H1 (cell line): ENCODE results near the gene PLP2. TPM values are rescaled to one million over a fixed set of nuclear protein-coding genes. Genes with fewer than 3 reads are reported as not detected.

Experiments
- CTCF ChIA-PET: fragments of 300-600 bp; sonication (Branson Sonifier 250); formaldehyde crosslinking; loops from one replicate; lab custom pipeline; 2021; ENCODE audit not compliant: partially characterized antibody; lab: Charles Lee
- POLR2A ChIA-PET: fragments of 300-600 bp; sonication (Branson Sonifier 250); formaldehyde crosslinking; loops from one replicate; lab custom pipeline; 2021; ENCODE audit warnings: inconsistent platforms; ENCODE audit not compliant: partially characterized antibody; lab: Charles Lee
- DNase-seq, 2 experiments: peaks; one replicate each; pipeline versions ENCODE4 v3.0.0 to v3.0.0-alpha.2; 2010 to 2022; ENCODE audit warnings: low spot score in 2 of 2, low read depth in 1 of 2, mixed read lengths in 1 of 2
- FAIRE-seq: peaks from 2 replicates; lab custom pipeline; 2011; peaks lifted over from hg19 to GRCh38; lab: Jason Lieb, UNC
- H2AFZ ChIP-seq: 2 replicates; pipeline ENCODE4 v1.8.1; 2012; ENCODE audit warnings: low read length, inconsistent platforms
- H2AK5ac ChIP-seq: 2 replicates; pipeline ENCODE4 v1.6.1; 2013; ENCODE audit warnings: low read depth, low read length
- H2BK120ac ChIP-seq: replicated peaks from 2 replicates; pipeline ENCODE3; 2013; ENCODE audit warnings: low read depth, low read length, inconsistent platforms
- H2BK12ac ChIP-seq: 2 replicates; pipeline ENCODE4 v1.6.1; 2013; ENCODE audit warnings: low read depth, low read length
- H2BK15ac ChIP-seq: 2 replicates; pipeline ENCODE4 v1.6.1; 2013; ENCODE audit warnings: low read length
- H2BK20ac ChIP-seq: 2 replicates; pipeline ENCODE4 v1.6.1; 2013; ENCODE audit warnings: low read length
- H2BK5ac ChIP-seq: 2 replicates; pipeline ENCODE4 v1.6.1; 2013; ENCODE audit warnings: low read depth, low read length
- H3K14ac ChIP-seq: 2 replicates; pipeline ENCODE4 v1.6.1; 2013; ENCODE audit warnings: inconsistent platforms; ENCODE audit not compliant: insufficient read length
- H3K18ac ChIP-seq: 2 replicates; pipeline ENCODE4 v1.6.1; 2013; ENCODE audit warnings: low read length; ENCODE audit errors: extremely low read depth
- H3K23ac ChIP-seq: 2 replicates; pipeline ENCODE4 v1.6.1; 2013; ENCODE audit warnings: inconsistent platforms; ENCODE audit not compliant: insufficient read length
- H3K23me2 ChIP-seq: 2 replicates; pipeline ENCODE4 v1.6.1; 2013; ENCODE audit warnings: low read depth, low read length
- H3K27ac ChIP-seq: 2 replicates; pipeline ENCODE4 v1.6.1; 2011; ENCODE audit warnings: low read depth, low read length, inconsistent platforms
- H3K27me3 ChIP-seq, 4 experiments: replicated peaks in 1 of 4; 1 replicate in 1 of 4; 2 replicates in 3 of 4; pipeline versions ENCODE4 v1.6.1 to v1.8.1; 2011 to 2013; ENCODE audit warnings: low read length in 3 of 4, mild to moderate bottlenecking in 3 of 4, inconsistent platforms in 2 of 4, mixed read lengths in 2 of 4, moderate library complexity in 1 of 4; ENCODE audit not compliant: control insufficient read depth in 3 of 4, insufficient read depth in 3 of 4; ENCODE audit errors: extremely low read depth in 1 of 4
- H3K36me3 ChIP-seq, 4 experiments: 2 replicates each; pipeline versions ENCODE4 v1.6.1 to v1.8.1; 2011 to 2013; ENCODE audit warnings: mild to moderate bottlenecking in 4 of 4, low read length in 3 of 4, moderate library complexity in 2 of 4, control low read depth in 1 of 4, inconsistent platforms in 1 of 4; ENCODE audit not compliant: insufficient read depth in 4 of 4, control insufficient read depth in 2 of 4
- H3K4ac ChIP-seq: replicated peaks from 2 replicates; pipeline ENCODE3; 2013; ENCODE audit warnings: low read length, low read depth, mixed read lengths, inconsistent platforms; ENCODE audit not compliant: insufficient read length
- H3K4me1 ChIP-seq, 4 experiments: replicated peaks in 1 of 4; 1 replicate in 1 of 4; 2 replicates in 3 of 4; pipeline versions ENCODE4 v1.6.1 to v1.8.1; 2011 to 2013; ENCODE audit warnings: low read length in 3 of 4, inconsistent platforms in 2 of 4, mixed read lengths in 1 of 4; ENCODE audit not compliant: insufficient read depth in 4 of 4, control insufficient read depth in 3 of 4
- H3K4me2 ChIP-seq, 2 experiments: 2 replicates each; pipeline versions ENCODE4 v1.6.1 to v1.8.1; 2011 to 2013; ENCODE audit warnings: low read depth in 2 of 2, low read length in 2 of 2, control low read depth in 1 of 2, inconsistent platforms in 1 of 2, mild to moderate bottlenecking in 1 of 2; ENCODE audit not compliant: insufficient read depth in 1 of 2
- H3K4me3 ChIP-seq, 4 experiments: fragments of 200-600, 300-600 bp in 1 of 4; sonication (generic), shearing (Covaris generic), sonication (Bioruptor Twin) in 1 of 4; 2 replicates each; pipeline versions ENCODE4 v1.5.1 to v1.8.1; 2011 to 2016; ENCODE audit warnings: low read length in 4 of 4, low read depth in 3 of 4, control low read depth in 2 of 4, inconsistent platforms in 2 of 4, mild to moderate bottlenecking in 2 of 4, mixed read lengths in 1 of 4, moderate library complexity in 1 of 4; ENCODE audit not compliant: insufficient read depth in 2 of 4; ENCODE audit errors: extremely low read depth in 1 of 4
- H3K56ac ChIP-seq: replicated peaks from 2 replicates; pipeline ENCODE3; 2013; ENCODE audit warnings: low read depth, mild to moderate bottlenecking, mixed read lengths, low read length, inconsistent platforms; ENCODE audit not compliant: insufficient read length
- H3K79me1 ChIP-seq: 2 replicates; pipeline ENCODE4 v1.6.1; 2013; ENCODE audit warnings: low read depth, low read length, control low read depth
- H3K79me2 ChIP-seq, 2 experiments: 2 replicates each; pipeline versions ENCODE4 v1.6.1 to v1.8.1; 2012 to 2013; ENCODE audit warnings: low read length in 2 of 2, mild to moderate bottlenecking in 2 of 2, inconsistent platforms in 1 of 2; ENCODE audit not compliant: insufficient read depth in 2 of 2, control insufficient read depth in 1 of 2
- H3K9ac ChIP-seq, 4 experiments: replicated peaks in 1 of 4; 1 replicate in 1 of 4; 2 replicates in 3 of 4; pipeline versions ENCODE4 v1.6.1 to v1.8.1; 2011 to 2013; ENCODE audit warnings: low read depth in 3 of 4, low read length in 3 of 4, control low read depth in 2 of 4, mild to moderate bottlenecking in 2 of 4, moderate library complexity in 2 of 4, inconsistent platforms in 1 of 4; ENCODE audit errors: extremely low read depth in 1 of 4
- H3K9me3 ChIP-seq, 2 experiments: 2 replicates each; pipeline versions ENCODE4 v1.6.1 to v1.8.1; 2012 to 2013; ENCODE audit warnings: mild to moderate bottlenecking in 2 of 2, moderate library complexity in 2 of 2, control low read depth in 1 of 2, inconsistent platforms in 1 of 2, low read depth in 1 of 2, low read length in 1 of 2, mixed read lengths in 1 of 2; ENCODE audit not compliant: insufficient read depth in 2 of 2
- H4K20me1 ChIP-seq, 2 experiments: replicated peaks in 1 of 2; 2 replicates each; pipeline versions ENCODE3 to v1.8.1; 2011 to 2013; ENCODE audit warnings: inconsistent platforms in 2 of 2, low read length in 2 of 2, mild to moderate bottlenecking in 1 of 2; ENCODE audit not compliant: insufficient read depth in 2 of 2, control insufficient read depth in 1 of 2
- H4K5ac ChIP-seq: 2 replicates; pipeline ENCODE4 v1.6.1; 2013; ENCODE audit warnings: low read length, low read depth, mixed read lengths, inconsistent platforms; ENCODE audit not compliant: insufficient read length
- H4K8ac ChIP-seq: 2 replicates; pipeline ENCODE4 v1.8.0; 2013; ENCODE audit warnings: mild to moderate bottlenecking, moderate library complexity, low read length, inconsistent platforms; ENCODE audit not compliant: insufficient read depth; ENCODE audit errors: extremely low read depth
- H4K91ac ChIP-seq: replicated peaks from 2 replicates; pipeline ENCODE3; 2013; ENCODE audit warnings: low read length, mixed read lengths, inconsistent platforms; ENCODE audit not compliant: insufficient read length
- CBX5 ChIP-seq: fragments of 300-800, 300-1000 bp; sonication (generic); IDR thresholded peaks from 2 replicates; pipeline ENCODE4 v1.7.1; 2016; ENCODE audit warnings: antibody characterized with exemption, low read length, low read depth
- EP300 ChIP-seq, 2 experiments: IDR thresholded peaks; 1 replicate in 1 of 2; 2 replicates in 1 of 2; pipeline ENCODE4 v1.6.1; 2011 to 2012; ENCODE audit warnings: low read depth in 2 of 2, low read length in 2 of 2, mild to moderate bottlenecking in 2 of 2, borderline replicate concordance in 1 of 2, inconsistent platforms in 1 of 2, moderate library complexity in 1 of 2
- GTF2F1 ChIP-seq: IDR thresholded peaks from 2 replicates; pipeline ENCODE4 v1.6.1; 2012; ENCODE audit warnings: low read depth, low read length, improper control_type of control experiment, borderline replicate concordance
- JUN ChIP-seq: IDR thresholded peaks from 2 replicates; pipeline ENCODE4 v1.6.1; 2011; ENCODE audit warnings: low read depth, mild to moderate bottlenecking, improper control_type of control experiment, low read length
- NRF1 ChIP-seq: IDR thresholded peaks from 2 replicates; pipeline ENCODE4 v1.6.1; 2011; ENCODE audit warnings: mild to moderate bottlenecking, low read depth, low read length, improper control_type of control experiment
- PHF8 ChIP-seq: fragments of 200-600 bp; sonication (generic); conservative IDR thresholded peaks from 2 replicates; pipeline ENCODE4 v1.7.1; 2012; ENCODE audit warnings: low read depth, mild to moderate bottlenecking, inconsistent platforms, low read length, moderate library complexity
- RAD21 ChIP-seq, 2 experiments: IDR thresholded peaks in 1 of 2; conservative IDR thresholded peaks in 1 of 2; 2 replicates each; pipeline ENCODE4 v1.6.1; 2011; ENCODE audit warnings: low read depth in 2 of 2, low read length in 2 of 2, improper control_type of control experiment in 1 of 2, inconsistent platforms in 1 of 2, mild to moderate bottlenecking in 1 of 2, moderate library complexity in 1 of 2
- SIN3A ChIP-seq, 2 experiments: IDR thresholded peaks in 1 of 2; conservative IDR thresholded peaks in 1 of 2; 2 replicates each; pipeline ENCODE4 v1.6.1; 2011 to 2012; ENCODE audit warnings: low read length in 2 of 2, improper control_type of control experiment in 1 of 2, low read depth in 1 of 2, mild to moderate bottlenecking in 1 of 2
- SIRT6 ChIP-seq: IDR thresholded peaks from one replicate; pipeline ENCODE4 v1.7.1; 2012; ENCODE audit warnings: low read length, inconsistent platforms
- SIX5 ChIP-seq: IDR thresholded peaks from 2 replicates; pipeline ENCODE4 v1.6.1; 2011; ENCODE audit warnings: mild to moderate bottlenecking, low read depth, low read length
- SP1 ChIP-seq: IDR thresholded peaks from 2 replicates; pipeline ENCODE4 v1.6.1; 2011; ENCODE audit warnings: low read depth, low read length
- ZNF274 ChIP-seq: IDR thresholded peaks from 2 replicates; pipeline ENCODE4 v1.7.0; 2012; ENCODE audit warnings: low read length, borderline replicate concordance; ENCODE audit errors: extremely low read depth
- WGBS, 2 experiments: shearing (Covaris generic) in 1 of 2; methylation state at CpG; one replicate each; pipeline versions ENCODE4 v1.1.6 to v1.1.7; 2013 to 2015; ENCODE audit warnings: low lambda C conversion rate in 2 of 2, mixed read lengths in 2 of 2, inconsistent platforms in 1 of 2, low coverage in 1 of 2, missing lambda C conversion rate in 1 of 2; ENCODE audit not compliant: insufficient replicate concordance in 2 of 2, insufficient coverage in 1 of 2, insufficient read length in 1 of 2; ENCODE audit errors: extremely low coverage in 1 of 2, missing lambda C conversion rate in 1 of 2; 5-methylcytosine and 5-hydroxymethylcytosine counted together
- polyA plus RNA-seq, 7 experiments: library from polyadenylated mRNA; depleted of rRNA in 3 of 7; stranded (reverse) in 5 of 7; unstranded in 2 of 7; fragments of >200 nt in 5 of 7; fragments of 200-250 nt in 2 of 7; gene quantifications; 1 replicate in 5 of 7; 2 replicates in 1 of 7; 4 replicates in 1 of 7; pipeline versions ENCODE4 v1.2.1 to v1.2.3, GENCODE V29; 2011 to 2013; ENCODE audit warnings: missing spikeins in 2 of 7, mixed read lengths in 2 of 7
- total RNA-seq: library from RNA; stranded (reverse); fragmentation: NEBNext Ultra II Directional; extraction: Animal tissue kit (Norgen Biotek cat#: 25700); gene quantifications from 2 replicates; pipeline ENCODE4 v1.2.1, GENCODE V29; 2021
- TF ChIP-seq, protein P1 (sequence below): IDR thresholded peaks from 2 replicates; pipeline ENCODE4 v1.6.1; 2012; ENCODE audit warnings: inconsistent platforms

PLP2 gene
- total and polyA plus RNA-seq, 2 of the 8 experiments (the other 6 are each of a cell fraction or from before 2014, with no cell fraction given): 10.3 to 23.4 TPM

DNA sequence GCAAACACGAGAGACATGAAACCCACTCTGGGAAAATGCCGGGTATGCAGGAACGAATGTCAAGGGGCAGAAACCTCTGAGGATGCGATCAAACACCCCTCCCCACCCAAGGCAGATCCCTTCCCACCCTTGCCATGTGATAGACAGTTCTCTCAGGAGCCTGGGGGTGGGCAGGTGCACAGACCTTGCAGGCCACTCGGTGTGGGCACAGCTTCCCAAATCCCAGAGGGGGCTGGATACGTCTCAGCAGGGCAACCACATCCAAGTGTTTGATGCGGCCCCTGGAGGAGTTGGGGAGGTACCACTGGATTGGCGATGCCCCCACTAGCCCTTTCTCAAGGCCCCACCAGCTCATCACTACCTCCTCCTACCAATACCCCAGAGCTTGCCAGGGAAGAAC is 38.7 kb downstream of the PLP2 start:
- H3K14ac ChIP-seq: no peak overlapping the region
- H4K5ac ChIP-seq: no peak overlapping the region
- H3K4ac ChIP-seq: no peak overlapping the region
- WGBS, 2 experiments: 80% methylated on average over 1 of the region's 8 CpGs; no CpG with 5 or more reads in 1 of the 2 experiments
- no peak overlapping the region; the same call in 1 of the 2 replicates for H3K18ac ChIP-seq
- no peak overlapping the region for H2BK15ac ChIP-seq
- no peak overlapping the region for H4K8ac ChIP-seq
- H3K9ac ChIP-seq: no peak overlapping the region
- H3K4me1 ChIP-seq: peaks cover 0 to 9% (median 2%) of the 10 kb centered on the region in 4 experiments; a peak in 2 of 7 replicates
- H3K36me3 ChIP-seq: no peaks in the 10 kb centered on the region
- H2AK5ac ChIP-seq: no peak overlapping the region
- H2BK20ac ChIP-seq: no peak overlapping the region
- no peak overlapping the region for H2BK5ac ChIP-seq
- H3K79me2 ChIP-seq: no peaks in the 10 kb centered on the region
- no peak overlapping the region for H2BK120ac ChIP-seq
- H3K23me2 ChIP-seq: no peaks in the 10 kb centered on the region
- no peak overlapping the region for H3K23ac ChIP-seq
- no peak overlapping the region for H3K27ac ChIP-seq
- H3K4me2 ChIP-seq: no peak overlapping the region
- H4K91ac ChIP-seq: no peak overlapping the region
- no peak for DNase-seq
- ChIA-PET CTCF (interaction anchor here (0.7 to 4.6 kb wide), 3 partner anchors 13 to 54 kb away, joined by 3 to 22 read pairs (median 3); no protein-coding TSS in a partner anchor), POLR2A (interaction anchor here (1.0 kb wide), 1 partner anchor 10 kb away, joined by 3 read pairs; no protein-coding TSS in a partner anchor)
- H3K79me1 ChIP-seq: no peaks in the 10 kb centered on the region
- no peak overlapping the region for H2AFZ ChIP-seq
- H2BK12ac ChIP-seq: no peak overlapping the region
- H3K9me3 ChIP-seq: no peaks in the 10 kb centered on the region
- no peak overlapping the region for H3K4me3 ChIP-seq
- H4K20me1 ChIP-seq: no peaks in the 10 kb centered on the region
- no peak overlapping the region for H3K56ac ChIP-seq
- FAIRE-seq: no peak
- H3K27me3 ChIP-seq: no peaks in the 10 kb centered on the region
- TF ChIP-seq ZNF274 (no peak), SIN3A (conservative IDR thresholded peaks at IDR 0.05 in 1 of 2, IDR thresholded peaks at IDR 0.05 in 1 of 2; ENCODE audit: low read depth in 1 of 2, low read length in 2 of 2) (no peak), SP1 (no peak), RAD21 (IDR thresholded peaks at IDR 0.05 in 1 of 2, conservative IDR thresholded peaks at IDR 0.05 in 1 of 2; ENCODE audit: low read depth in 2 of 2, low read length in 2 of 2) (no peak), SIRT6 (no peak), CBX5 (no peak), JUN (no peak), EP300 (IDR thresholded peaks at IDR 0.05; ENCODE audit: borderline replicate concordance in 1 of 2, low read depth in 2 of 2, low read length in 2 of 2) (no peak), PHF8 (no peak), GTF2F1 (no peak), NRF1 (no peak), SIX5 (no peak)
- TF ChIP-seq, protein P1, sequence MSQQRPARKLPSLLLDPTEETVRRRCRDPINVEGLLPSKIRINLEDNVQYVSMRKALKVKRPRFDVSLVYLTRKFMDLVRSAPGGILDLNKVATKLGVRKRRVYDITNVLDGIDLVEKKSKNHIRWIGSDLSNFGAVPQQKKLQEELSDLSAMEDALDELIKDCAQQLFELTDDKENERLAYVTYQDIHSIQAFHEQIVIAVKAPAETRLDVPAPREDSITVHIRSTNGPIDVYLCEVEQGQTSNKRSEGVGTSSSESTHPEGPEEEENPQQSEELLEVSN: no peak
